ENCODE data around the gene SLC34A3. TPM values are rescaled to one million over a fixed set of nuclear protein-coding genes. Genes with fewer than 3 reads are reported as not detected.

SLC34A3 gene
- total RNA-seq, 2 donors from 2014 or later: 0.12 TPM; not detected in 1

DNA sequence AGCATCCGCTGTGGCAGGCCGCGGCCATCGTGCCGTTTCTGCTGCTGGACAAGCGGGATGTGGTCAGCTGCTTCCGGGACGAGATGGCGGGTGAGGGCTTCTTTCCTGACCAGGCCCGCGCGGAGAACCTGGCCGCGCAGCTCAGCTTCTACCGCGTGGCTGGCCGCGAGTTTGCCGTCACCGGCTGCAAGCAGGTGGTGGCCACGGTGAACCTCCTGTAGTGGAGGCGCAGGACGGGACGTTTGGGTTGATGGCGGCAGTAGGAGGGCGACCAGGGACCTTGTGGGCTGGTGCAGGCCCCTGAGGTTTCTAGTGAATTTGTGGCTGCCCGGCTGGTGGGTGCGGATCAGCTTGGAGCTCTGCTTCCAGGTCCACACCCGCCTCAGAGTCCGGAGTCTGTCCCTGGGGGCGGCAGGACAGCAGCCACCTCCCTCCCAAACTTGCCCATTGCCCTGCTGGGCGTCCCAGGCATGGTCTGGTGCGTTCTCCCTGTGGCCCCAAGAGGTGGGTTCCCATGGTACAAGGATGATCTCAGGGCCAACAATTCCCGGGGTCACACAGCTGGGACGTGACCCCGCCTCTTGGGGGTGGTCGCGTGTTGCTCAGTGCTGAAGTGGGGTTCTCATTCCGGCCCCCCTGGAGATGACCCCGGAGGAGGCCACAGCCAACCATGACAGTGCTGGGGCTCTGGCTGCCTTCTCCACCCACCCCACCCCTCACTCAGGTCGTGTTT is 49.2 kb downstream of the SLC34A3 start:
- Mint-ChIP-seq H3K36me3 (no peaks in the 10 kb centered on the region), H3K9me3 (no peaks in the 10 kb centered on the region), H3K27ac (no peak overlapping the region)
- DNase-seq (ENCODE audit: low spot score in 2 of 2) (no peak), ATAC-seq (no peak)

DNA sequence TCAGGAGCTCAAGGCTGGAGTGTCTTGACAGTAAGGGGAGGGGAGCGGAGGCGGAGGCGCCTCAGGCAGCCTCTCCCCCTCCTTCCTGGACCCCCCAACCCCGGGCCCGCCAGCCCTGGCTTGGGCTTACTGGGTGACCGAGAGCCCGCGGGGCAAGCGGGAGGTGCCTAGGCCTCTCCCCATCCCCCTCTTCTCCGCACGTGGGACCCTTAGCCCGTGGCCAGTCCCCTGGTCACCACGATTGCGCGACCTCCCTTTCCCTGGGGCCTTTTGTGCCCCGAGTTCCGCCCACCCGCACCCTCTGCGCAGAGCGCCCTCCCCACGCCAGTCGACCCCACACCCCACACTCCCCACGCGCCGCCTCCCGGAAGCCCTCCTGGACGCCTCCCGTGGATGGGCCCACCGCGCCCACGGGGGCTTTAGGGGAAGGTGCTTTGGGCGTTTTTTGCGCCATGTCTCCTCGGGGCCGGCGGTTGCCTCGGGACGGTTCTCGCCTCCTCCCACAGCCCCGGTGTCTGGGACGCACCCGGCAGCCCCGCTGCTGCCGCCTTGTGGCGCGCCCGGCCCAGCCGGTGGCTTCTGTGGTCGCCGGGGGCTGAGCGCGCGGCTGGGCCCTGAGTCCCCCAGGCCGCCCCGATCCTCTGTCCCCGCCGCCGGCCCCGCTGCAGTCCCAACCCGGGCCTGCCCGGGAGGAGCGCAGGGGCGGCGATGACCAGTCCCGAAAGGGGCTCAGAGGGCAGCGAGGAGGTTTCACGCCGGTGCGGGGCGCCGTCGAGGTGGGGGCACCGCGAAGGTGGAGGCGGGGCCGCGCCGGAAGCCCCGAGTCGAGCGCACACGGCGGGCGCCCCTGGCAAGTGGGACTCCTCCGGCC is 50.0 kb downstream of the SLC34A3 start:
- Mint-ChIP-seq H3K9me3 (no peaks in the 10 kb centered on the region), H3K36me3 (no peaks in the 10 kb centered on the region), H3K27ac (no peak overlapping the region)
- no peak for ATAC-seq
- no peak for DNase-seq (ENCODE audit: low spot score in 2 of 2)

DNA sequence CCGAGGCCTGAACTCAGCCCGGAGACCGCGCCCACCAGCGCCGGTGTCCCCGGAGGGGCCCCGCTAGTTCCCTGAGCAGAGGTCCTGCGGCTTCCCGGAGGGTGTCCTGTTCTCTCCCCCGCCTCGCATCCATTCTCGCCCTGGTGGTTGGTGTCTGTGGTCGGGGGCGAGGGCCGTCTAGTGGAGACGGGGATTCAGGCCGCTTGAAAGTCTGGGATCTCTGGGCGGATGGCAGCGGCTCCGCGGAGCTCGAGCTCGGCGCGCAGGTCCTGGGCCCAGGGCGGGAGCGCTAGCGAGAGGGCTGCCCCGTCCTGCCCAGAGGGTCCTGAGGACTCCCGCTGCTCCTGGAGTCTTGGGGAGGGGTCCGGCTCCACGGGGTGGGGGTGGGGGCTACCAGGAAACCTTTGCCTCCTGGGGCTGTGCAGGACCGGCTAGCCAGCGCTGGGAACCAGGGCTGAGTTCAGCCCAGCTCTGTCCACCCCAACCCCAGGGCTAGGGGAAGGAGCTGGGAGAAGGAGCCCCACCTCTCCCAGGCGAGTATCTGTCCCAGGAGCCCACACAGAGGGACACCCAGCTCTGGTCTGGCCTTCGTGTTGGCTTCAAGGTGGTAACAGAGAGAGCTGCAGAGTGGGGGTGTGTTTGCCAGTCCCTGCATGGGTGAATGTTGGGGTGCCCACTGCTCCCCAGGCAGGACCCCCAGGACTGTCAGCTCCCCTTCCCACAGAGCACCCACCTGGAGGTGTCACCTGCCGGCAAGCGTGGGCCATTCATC is 50.8 kb downstream of the SLC34A3 start:
- DNase-seq (ENCODE audit: low spot score in 2 of 2) (no peak), ATAC-seq (no peak)
- no peaks in the 10 kb centered on the region for H3K9me3 Mint-ChIP-seq
- no peaks in the 10 kb centered on the region for H3K36me3 Mint-ChIP-seq
- no peak overlapping the region for H3K27ac Mint-ChIP-seq

Other genes starting within 250 kb of the SLC34A3 start
- not detected for gene LCNL1, start 247.9 kb upstream of the SLC34A3 start, total RNA-seq
- gene PAXX, start 238.5 kb upstream of the SLC34A3 start, total RNA-seq: 10 to 100 TPM; 36.7 to 64.5 TPM
- not detected for gene CLIC3, start 234.3 kb upstream of the SLC34A3 start, total RNA-seq
- gene ABCA2, start 202.7 kb upstream of the SLC34A3 start, total RNA-seq: 10 to 100 TPM; 17.8 to 21.9 TPM
- gene FUT7, start 198.8 kb upstream of the SLC34A3 start, total RNA-seq: 1 to 10 TPM; 1.4 to 1.6 TPM
- 10 to 100 TPM; 29.4 to 34.2 TPM for gene NPDC1, start 184.7 kb upstream of the SLC34A3 start, total RNA-seq
- under 1 TPM in 1 of 2 donors, not detected in 1; 0.27 TPM for gene ENTPD2, start 176.8 kb upstream of the SLC34A3 start, total RNA-seq
- gene SAPCD2, start 160.3 kb upstream of the SLC34A3 start, total RNA-seq: 10 to 100 TPM in 1 of 2 donors, 1 to 10 TPM in 1; 3.5 to 13.3 TPM
- gene UAP1L1, start 153.4 kb upstream of the SLC34A3 start, total RNA-seq: 10 to 100 TPM in 1 of 2 donors, 1 to 10 TPM in 1; 7.5 to 28.2 TPM
- 10 to 100 TPM; 23.8 to 41.4 TPM for gene MAN1B1, start 143.9 kb upstream of the SLC34A3 start, total RNA-seq
- gene DPP7, start 116.2 kb upstream of the SLC34A3 start, total RNA-seq: 100 to 1,000 TPM; 172 to 236 TPM
- gene GRIN1, start 91.7 kb upstream of the SLC34A3 start, total RNA-seq: under 1 TPM in 1 of 2 donors, not detected in 1; 0.10 TPM
- gene LRRC26, start 60.9 kb upstream of the SLC34A3 start, total RNA-seq: not detected
- gene TMEM210, start 58.8 kb upstream of the SLC34A3 start, total RNA-seq: not detected
- gene ANAPC2, start 42.3 kb upstream of the SLC34A3 start, total RNA-seq: 10 to 100 TPM; 48.1 to 68.3 TPM
- 10 to 100 TPM; 37.1 to 64.0 TPM for gene SSNA1, start 42.2 kb upstream of the SLC34A3 start, total RNA-seq
- 1 to 10 TPM; 5.7 to 7.3 TPM for gene TPRN, start 30.2 kb upstream of the SLC34A3 start, total RNA-seq
- 10 to 100 TPM; 15.3 to 27.1 TPM for gene TMEM203, start 25.3 kb upstream of the SLC34A3 start, total RNA-seq
- gene NDOR1, start 25.2 kb upstream of the SLC34A3 start, total RNA-seq: 10 to 100 TPM; 31.7 to 48.5 TPM
- gene RNF208, start 8.7 kb upstream of the SLC34A3 start, total RNA-seq: 1 to 10 TPM; 3.1 to 9.4 TPM
- gene CYSRT1, start 5.7 kb upstream of the SLC34A3 start, total RNA-seq: under 1 TPM; 0.34 to 0.64 TPM
- not detected for gene RNF224, start 3.4 kb upstream of the SLC34A3 start, total RNA-seq
- 100 to 1,000 TPM; 277 to 307 TPM for gene TUBB4B, start 10.4 kb downstream of the SLC34A3 start, total RNA-seq
- not detected for gene STPG3, start 20.4 kb downstream of the SLC34A3 start, total RNA-seq
- gene NELFB, start 24.4 kb downstream of the SLC34A3 start, total RNA-seq: 10 to 100 TPM; 57.6 to 58.4 TPM
- gene TOR4A, start 46.8 kb downstream of the SLC34A3 start, total RNA-seq: 1 to 10 TPM; 2.6 to 8.8 TPM
- gene NRARP, start 71.4 kb downstream of the SLC34A3 start, total RNA-seq: 1 to 10 TPM in 1 of 2 donors, under 1 TPM in 1; 0.61 to 3.1 TPM
- 10 to 100 TPM in 1 of 2 donors, 1 to 10 TPM in 1; 7.9 to 14.8 TPM for gene EXD3, start 192.3 kb downstream of the SLC34A3 start, total RNA-seq
- 1 to 10 TPM in 1 of 2 donors, not detected in 1; 1.5 TPM for gene NOXA1, start 192.5 kb downstream of the SLC34A3 start, total RNA-seq
- not detected for gene ENTPD8, start 210.5 kb downstream of the SLC34A3 start, total RNA-seq
- 10 to 100 TPM; 12.0 to 61.3 TPM for gene NSMF, start 228.4 kb downstream of the SLC34A3 start, total RNA-seq